ENCODE measurements around the gene SLC6A13. TPM values are rescaled to one million over a fixed set of nuclear protein-coding genes. Genes with fewer than 3 reads are reported as not detected.
"Not testable (repeated sequence)": the region's sequence is repeated elsewhere in the genome, so short reads cannot be mapped to it uniquely, and the experiment has no call there.

SLC6A13 gene
- polyA plus RNA-seq, 6 donors from 2014 or later = not detected

- DNase-seq (no peak), ATAC-seq (ENCODE audit: low read depth in 2 of 2) (no peak)
- H3K27me3 Mint-ChIP-seq = peaks cover 23 to 37% (median 24%) of the 10 kb centered on the region in 3 donors
- H3K4me3 Mint-ChIP-seq = no peak overlapping the region
- peaks cover 5 to 23% of the 10 kb centered on the region in 2 donors for H3K36me3 Mint-ChIP-seq
- no peak overlapping the region for H3K27ac Mint-ChIP-seq
- H3K4me1 Mint-ChIP-seq = no peaks in the 10 kb centered on the region
- H3K9me3 Mint-ChIP-seq = peaks cover 6 to 26% (median 23%) of the 10 kb centered on the region in 7 donors
Measured at GRCh38 chr12:238116-238515, 24.5 kb downstream of the SLC6A13 start.

- Mint-ChIP-seq H3K4me3 (no peak overlapping the region), H3K27me3 (peaks cover 19 to 35% (median 19%) of the 10 kb centered on the region in 3 donors), H3K9me3 (peaks cover 6 to 26% (median 22%) of the 10 kb centered on the region in 7 donors)
Measured at GRCh38 chr12:237026-237815, 25.4 kb downstream of the SLC6A13 start.

GRCh38 chr12:236445-236844 is 26.2 kb downstream of the SLC6A13 start:
- ATAC-seq (ENCODE audit: low read depth in 2 of 2) (no peak), DNase-seq (no peak)
- Mint-ChIP-seq H3K27ac (no peak overlapping the region), H3K36me3 (peaks cover 5 to 23% of the 10 kb centered on the region in 2 donors), H3K27me3 (peaks cover 11 to 33% (median 14%) of the 10 kb centered on the region in 3 donors), H3K4me1 (no peaks in the 10 kb centered on the region), H3K4me3 (no peak overlapping the region), H3K9me3 (peaks cover 6 to 26% (median 22%) of the 10 kb centered on the region in 7 donors)

More at GRCh38 chr12:237026-237815, 25.4 kb downstream of the SLC6A13 start:
- no peak for DNase-seq
- no peak overlapping the region for H3K27ac Mint-ChIP-seq
- ATAC-seq (ENCODE audit: low read depth in 2 of 2) = no peak
- peaks cover 5 to 23% of the 10 kb centered on the region in 2 donors for H3K36me3 Mint-ChIP-seq
- H3K4me1 Mint-ChIP-seq = no peaks in the 10 kb centered on the region

- Mint-ChIP-seq H3K9me3 (peaks cover 6 to 26% (median 22%) of the 10 kb centered on the region in 7 donors), H3K36me3 (peaks cover 5 to 23% of the 10 kb centered on the region in 2 donors), H3K27me3 (peaks cover 10 to 33% (median 14%) of the 10 kb centered on the region in 3 donors)
- not testable (repeated sequence) for H3K27ac Mint-ChIP-seq; H3K4me3 Mint-ChIP-seq; H3K4me1 Mint-ChIP-seq; ATAC-seq (ENCODE audit: low read depth in 2 of 2); DNase-seq
Measured at GRCh38 chr12:235967-236366, 26.7 kb downstream of the SLC6A13 start.

- no peaks in the 10 kb centered on the region for H3K4me1 Mint-ChIP-seq
- H3K27me3 Mint-ChIP-seq = peaks cover 8 to 26% (median 10%) of the 10 kb centered on the region in 3 donors
- no peak overlapping the region for H3K4me3 Mint-ChIP-seq
- ATAC-seq (ENCODE audit: low read depth in 2 of 2) (no peak), DNase-seq (no peak)
- peaks cover 5 to 23% of the 10 kb centered on the region in 2 donors for H3K36me3 Mint-ChIP-seq
- no peak overlapping the region for H3K27ac Mint-ChIP-seq
- peaks cover 6 to 26% (median 22%) of the 10 kb centered on the region in 7 donors for H3K9me3 Mint-ChIP-seq
Measured at GRCh38 chr12:234891-235415, 27.7 kb downstream of the SLC6A13 start.

GRCh38 chr12:234019-234418 is 28.6 kb downstream of the SLC6A13 start:
- no peak overlapping the region for H3K4me3 Mint-ChIP-seq
- H3K36me3 Mint-ChIP-seq = peaks cover 5 to 17% of the 10 kb centered on the region in 2 donors
- peaks cover 7 to 28% (median 10%) of the 10 kb centered on the region in 3 donors for H3K27me3 Mint-ChIP-seq
- ATAC-seq (ENCODE audit: low read depth in 2 of 2) = no peak
- H3K27ac Mint-ChIP-seq = no peak overlapping the region
- no peaks in the 10 kb centered on the region for H3K4me1 Mint-ChIP-seq
- no peak for DNase-seq
- H3K9me3 Mint-ChIP-seq = peaks cover 5 to 24% (median 20%) of the 10 kb centered on the region in 7 donors

GRCh38 chr12:233615-233968 is 29.0 kb downstream of the SLC6A13 start:
- peaks cover 5 to 16% of the 10 kb centered on the region in 2 donors for H3K36me3 Mint-ChIP-seq
- no peak for ATAC-seq (ENCODE audit: low read depth in 2 of 2)
- peaks cover 5 to 28% (median 11%) of the 10 kb centered on the region in 3 donors for H3K27me3 Mint-ChIP-seq
- H3K4me1 Mint-ChIP-seq = no peaks in the 10 kb centered on the region
- DNase-seq = no peak
- peaks cover 5 to 24% (median 20%) of the 10 kb centered on the region in 7 donors for H3K9me3 Mint-ChIP-seq
- no peak overlapping the region for H3K4me3 Mint-ChIP-seq
- peak overlapping the region in 1 of 6 donors; percentile 47 for H3K27ac Mint-ChIP-seq

GRCh38 chr12:232731-233614 is 29.7 kb downstream of the SLC6A13 start:
- DNase-seq = no peak
- Mint-ChIP-seq H3K27ac (peak overlapping the region in 2 of 6 donors; percentile 47 to 53), H3K4me1 (no peaks in the 10 kb centered on the region), H3K9me3 (peaks cover 5 to 23% (median 17%) of the 10 kb centered on the region in 7 donors), H3K27me3 (peaks cover 5 to 27% (median 5%) of the 10 kb centered on the region in 3 donors), H3K4me3 (peak overlapping the region in 1 of 8 donors; percentile 52), H3K36me3 (peaks cover 5 to 16% of the 10 kb centered on the region in 2 donors)
- ATAC-seq (ENCODE audit: low read depth in 2 of 2) = no peak

- Mint-ChIP-seq H3K27ac (no peak overlapping the region), H3K36me3 (peaks cover 0 to 9% of the 10 kb centered on the region in 2 donors), H3K9me3 (peaks cover 3 to 15% (median 8%) of the 10 kb centered on the region in 7 donors), H3K4me3 (no peak overlapping the region), H3K27me3 (peaks cover 3 to 36% (median 5%) of the 10 kb centered on the region in 3 donors), H3K4me1 (no peaks in the 10 kb centered on the region)
- DNase-seq (no peak), ATAC-seq (ENCODE audit: low read depth in 2 of 2) (no peak)
Measured at GRCh38 chr12:230925-231671, 31.5 kb downstream of the SLC6A13 start.

GRCh38 chr12:229441-230191 is 33.0 kb downstream of the SLC6A13 start:
- Mint-ChIP-seq H3K4me3 (peak overlapping the region in 1 of 8 donors; percentile 22), H3K4me1 (no peaks in the 10 kb centered on the region), H3K27ac (no peak overlapping the region), H3K27me3 (peaks cover 3 to 36% (median 5%) of the 10 kb centered on the region in 3 donors), H3K9me3 (peaks cover 0 to 2% (median under 1%) of the 10 kb centered on the region in 7 donors), H3K36me3 (no peaks in the 10 kb centered on the region)
- ATAC-seq (ENCODE audit: low read depth in 2 of 2) (no peak), DNase-seq (no peak)

GRCh38 chr12:228846-229200 is 33.8 kb downstream of the SLC6A13 start:
- H3K4me3 Mint-ChIP-seq = peak overlapping the region in 1 of 8 donors; percentile 64
- ATAC-seq (ENCODE audit: low read depth in 2 of 2) = no peak

More at GRCh38 chr12:228846-229200, 33.8 kb downstream of the SLC6A13 start:
- DNase-seq = no peak
- Mint-ChIP-seq H3K27me3 (peaks cover 3 to 36% (median 5%) of the 10 kb centered on the region in 3 donors), H3K27ac (peak overlapping the region in 1 of 6 donors; percentile 39), H3K36me3 (no peaks in the 10 kb centered on the region), H3K9me3 (peaks cover 0 to 2% (median 0%) of the 10 kb centered on the region in 7 donors), H3K4me1 (no peaks in the 10 kb centered on the region)

Measured in naive B cell (primary cell).